Occipital lobe (tissue), 2 donors: ENCODE data around the gene PTGFR. TPM values are rescaled to one million over a fixed set of nuclear protein-coding genes. Genes with fewer than 3 reads are reported as not detected.

Source experiments
- DNase-seq: peaks from one replicate; lab custom pipeline; 2025; lab: John Stamatoyannopoulos, UW
- total RNA-seq: library from RNA; depleted of rRNA; stranded (reverse); fragments of >200 nt; gene quantifications from one replicate; pipeline ENCODE4 v1.2.3, GENCODE V29; 2014

The PTGFR gene
- total RNA-seq, 1 donor from 2014 or later = 3.0 TPM

DNA sequence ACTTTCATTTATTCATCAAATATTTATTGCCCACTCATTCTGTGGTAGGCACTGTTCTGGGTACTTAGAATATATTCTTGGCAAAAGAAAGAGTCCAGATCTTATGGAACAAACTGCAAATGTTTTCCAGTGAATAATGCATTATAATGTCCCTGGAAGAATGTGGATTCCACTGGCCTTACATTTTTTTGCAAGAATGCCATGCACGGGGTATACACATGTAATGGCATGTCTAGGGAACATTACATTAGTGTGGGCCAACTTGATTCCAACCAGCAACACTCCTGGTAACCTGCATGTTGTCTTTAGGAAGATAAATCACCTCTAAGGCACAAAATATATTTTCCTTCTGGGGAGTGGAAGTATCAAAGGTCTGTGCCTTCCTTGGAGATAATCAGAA is 96.4 kb downstream of the PTGFR start:
- DNase-seq = no peak

Other genes with a start within 250 kb of the PTGFR start
- 27.5 TPM for gene IFI44L, start 129.5 kb downstream of the PTGFR start, total RNA-seq
- 57.1 TPM for gene IFI44, start 158.9 kb downstream of the PTGFR start, total RNA-seq